Epithelial cell of prostate (primary cell): ENCODE measurements around the gene ADSL.

Experiments used
- DNase-seq: peaks from one replicate; pipeline ENCODE4 v3.0.0-alpha.2; 2011; ENCODE audit warnings: low read depth, low spot score
- H3K27ac ChIP-seq: fragments of 450-650 bp; 2 replicates; pipeline ENCODE4 v1.5.1; 2017; ENCODE audit warnings: mild to moderate bottlenecking

The ADSL gene

DNA sequence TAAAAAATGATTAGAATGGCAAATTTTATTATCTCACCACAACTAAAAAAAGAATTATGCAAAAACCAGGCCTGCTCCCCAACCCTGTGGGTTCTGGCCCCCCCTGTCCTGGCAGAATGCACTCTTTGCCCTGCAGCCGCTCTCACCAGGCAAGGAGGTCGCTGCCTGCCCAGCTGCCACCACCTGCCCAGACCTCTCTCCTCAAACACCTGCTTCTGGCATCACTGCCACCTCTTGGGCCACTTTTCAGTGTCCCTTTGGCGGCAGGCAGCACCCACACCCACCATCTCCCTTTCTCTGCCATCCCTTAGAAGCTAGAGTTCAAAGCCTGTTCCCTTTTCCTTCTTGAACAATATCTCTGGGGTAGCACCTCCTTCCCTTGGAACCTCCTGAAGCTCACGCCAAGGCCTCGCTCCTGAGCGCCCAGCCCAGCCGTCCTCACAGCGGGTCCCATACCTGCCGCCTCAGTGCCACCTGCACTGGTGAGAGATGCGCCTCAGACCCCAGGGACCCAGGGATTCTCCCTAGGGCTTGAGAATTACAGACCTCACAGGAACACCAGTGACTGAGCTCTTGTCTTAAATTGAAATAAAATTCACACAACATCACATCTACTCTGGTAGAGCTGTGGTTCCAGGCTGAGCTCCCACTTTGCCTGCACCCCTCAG lies 68.7 kb downstream of the ADSL start:
- no peak for DNase-seq
- H3K27ac ChIP-seq, result peak overlapping the region; percentile 11

DNA sequence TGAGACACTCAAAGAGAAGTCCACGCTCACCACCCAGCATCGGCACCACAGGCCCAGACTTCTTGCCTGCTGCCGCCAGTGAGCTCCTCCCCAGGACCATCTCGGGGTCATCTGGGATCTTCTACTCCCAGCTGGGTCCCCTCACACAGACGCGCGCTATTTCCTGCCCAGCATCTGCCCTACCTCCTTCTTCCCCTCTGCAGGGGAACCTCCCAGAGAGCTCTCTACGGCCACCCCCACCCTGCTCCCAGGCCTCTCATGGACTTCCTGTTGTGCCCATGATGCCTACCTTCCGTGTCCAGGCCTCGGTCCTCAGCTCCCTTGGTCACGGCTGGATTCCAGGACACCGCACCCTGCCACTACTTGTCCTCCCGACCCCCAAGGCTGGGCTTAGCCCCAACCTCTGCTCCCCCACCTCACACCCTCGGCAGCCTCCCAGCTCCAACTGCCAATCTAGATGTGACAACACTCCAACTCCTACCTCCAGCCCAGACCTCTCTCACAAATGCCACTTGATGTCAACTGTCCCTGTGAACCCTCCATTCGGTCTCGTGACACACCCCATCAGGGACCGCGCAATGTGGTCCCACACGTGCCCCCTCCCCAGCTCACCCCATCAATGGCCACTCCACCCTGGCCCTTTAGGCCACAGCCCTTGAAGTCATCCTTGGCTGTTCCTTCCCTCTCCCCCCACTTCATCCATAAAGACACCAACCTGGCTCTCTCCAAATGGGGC lies 69.4 kb downstream of the ADSL start:
- H3K27ac ChIP-seq, result no peak overlapping the region
- no peak for DNase-seq

DNA sequence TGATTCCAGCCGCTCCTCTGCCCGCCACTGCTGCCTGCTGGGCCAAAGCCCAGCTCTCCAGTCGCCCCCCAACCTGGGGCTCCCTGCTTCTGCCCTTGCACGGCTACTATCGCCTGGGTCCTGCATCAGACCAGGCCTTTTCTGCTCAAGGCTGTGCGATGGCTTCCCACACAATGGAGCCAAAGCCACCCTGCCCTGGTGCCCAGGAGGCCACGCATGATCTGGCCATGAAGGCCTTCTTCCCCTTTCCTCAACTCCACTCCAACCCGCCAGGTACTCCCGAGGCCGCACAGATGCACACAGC lies 69.9 kb downstream of the ADSL start:
- no peak for DNase-seq
- H3K27ac ChIP-seq, result no peak overlapping the region

DNA sequence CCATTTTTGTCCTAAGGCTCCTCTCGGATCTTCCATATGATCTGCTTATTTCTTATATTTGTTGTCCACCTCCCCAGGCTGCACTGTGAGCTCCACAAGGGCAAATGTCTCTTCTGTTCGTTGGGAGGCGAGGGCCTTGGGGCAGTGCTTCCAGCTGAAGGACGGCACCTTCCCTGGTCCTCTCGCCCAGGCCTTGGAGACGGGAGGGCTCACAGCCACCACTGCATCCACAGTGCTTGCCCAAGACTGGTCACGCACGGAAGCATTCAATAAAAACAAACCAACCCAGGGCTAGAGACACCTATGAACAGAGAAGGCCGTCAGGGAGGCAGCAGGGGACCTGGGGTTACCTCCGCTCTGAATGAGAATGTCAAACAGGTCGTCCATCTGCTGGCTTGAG lies 70.3 kb downstream of the ADSL start:
- DNase-seq, result no peak
- H3K27ac ChIP-seq, result no peak overlapping the region

DNA sequence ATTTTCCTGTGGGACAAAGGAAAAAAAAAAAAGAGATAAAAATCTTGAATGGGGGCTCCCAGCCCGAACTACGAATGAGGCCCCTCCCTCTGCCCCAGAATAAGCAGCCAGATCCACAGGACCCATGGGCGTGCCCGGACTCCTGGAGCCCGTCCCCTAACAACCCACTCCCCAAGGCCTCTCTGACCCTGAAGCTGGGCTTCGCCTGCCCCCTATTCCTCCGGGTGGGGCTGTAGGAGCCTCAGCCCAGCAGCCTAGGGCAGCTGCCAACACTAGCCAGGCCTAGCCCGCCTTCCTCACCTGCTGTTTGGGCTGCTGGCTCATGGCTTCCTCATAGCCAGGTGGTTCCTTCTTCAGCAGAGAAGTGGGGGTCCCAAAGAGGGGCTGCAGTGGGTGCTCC lies 70.7 kb downstream of the ADSL start:
- H3K27ac ChIP-seq, result no peak overlapping the region
- DNase-seq, result no peak

DNA sequence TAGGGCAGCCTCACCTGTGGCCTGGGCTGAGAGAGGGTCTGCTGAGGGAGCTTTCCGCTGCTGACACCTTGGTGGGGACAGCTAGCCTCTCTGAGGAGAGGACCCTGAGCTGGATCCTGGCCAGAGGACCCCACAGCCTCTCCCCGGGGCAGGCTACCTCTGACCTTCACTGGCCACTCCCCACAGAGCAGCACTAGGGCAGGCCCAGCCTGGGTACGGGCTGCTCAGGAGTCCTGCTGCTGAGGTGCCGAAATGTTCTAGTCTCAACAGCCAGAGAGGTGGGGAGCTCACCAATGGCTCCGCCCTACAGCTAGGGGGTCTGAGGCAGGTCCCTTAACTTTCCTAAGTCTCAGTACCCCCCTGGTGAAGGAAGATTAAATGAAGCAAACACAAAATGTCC lies 71.6 kb downstream of the ADSL start:
- H3K27ac ChIP-seq, result no peak overlapping the region
- DNase-seq, result no peak

DNA sequence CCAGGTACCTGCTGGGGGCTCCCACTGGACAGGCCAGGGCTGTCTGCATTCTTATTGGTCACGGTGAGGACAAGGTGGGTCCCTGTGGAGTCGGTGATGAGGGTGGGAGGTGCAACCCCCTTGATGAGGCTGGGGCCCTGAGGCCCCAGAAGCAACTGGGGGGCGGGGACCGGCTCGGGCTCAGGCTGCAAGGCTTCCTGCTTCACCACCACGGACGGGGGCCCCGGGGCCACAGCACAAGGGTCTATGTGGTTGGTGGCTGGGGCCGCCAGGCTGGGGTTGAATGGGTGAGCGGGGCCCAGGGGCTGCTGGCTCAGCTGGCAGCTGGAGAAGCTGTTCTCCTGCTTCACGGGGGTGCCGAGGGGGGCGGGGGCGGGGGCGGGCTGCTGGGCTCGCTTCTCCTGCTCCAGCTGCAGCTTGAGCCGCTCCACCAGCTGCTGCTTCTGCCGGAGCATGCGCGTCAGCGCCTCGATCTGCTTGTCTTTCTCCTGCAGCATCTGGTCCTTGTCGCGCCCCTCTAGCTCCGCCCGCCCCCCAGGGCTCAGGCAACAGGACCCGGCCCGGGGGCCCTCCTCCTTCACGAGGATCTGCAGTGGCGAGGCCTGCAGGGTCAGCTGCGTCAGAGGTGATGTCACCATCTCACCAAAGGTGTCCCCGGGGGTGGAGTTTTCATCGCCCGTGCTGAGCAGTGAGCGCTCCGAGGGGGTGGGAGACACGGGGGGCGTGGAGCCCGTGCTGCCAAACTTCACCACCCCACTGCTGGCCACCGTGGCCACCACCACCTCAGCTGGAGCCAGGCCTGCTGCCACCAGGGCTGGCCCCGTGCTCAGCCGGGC lies 72.3 kb downstream of the ADSL start:
- no peak overlapping the region for H3K27ac ChIP-seq
- no peak for DNase-seq

DNA sequence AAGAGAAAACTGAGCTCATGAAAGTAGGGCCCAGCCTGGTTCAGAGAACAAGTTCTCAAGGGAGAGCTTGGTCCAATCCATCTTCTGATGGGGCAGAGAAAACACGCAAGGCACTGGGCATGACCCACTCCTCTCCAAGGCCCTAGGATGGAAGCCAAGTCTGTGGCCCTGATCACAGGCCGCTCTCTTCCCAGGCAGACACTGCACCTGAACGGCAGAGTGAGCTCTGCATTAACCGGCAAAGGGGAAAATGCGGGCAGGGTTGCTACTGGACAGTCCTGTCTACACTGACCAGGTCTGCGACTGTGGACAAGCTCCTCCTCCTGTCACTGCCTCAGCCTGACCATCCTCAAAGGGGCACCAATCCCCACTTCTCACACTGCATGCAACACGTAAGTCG lies 73.4 kb downstream of the ADSL start:
- DNase-seq, result no peak
- no peak overlapping the region for H3K27ac ChIP-seq

DNA sequence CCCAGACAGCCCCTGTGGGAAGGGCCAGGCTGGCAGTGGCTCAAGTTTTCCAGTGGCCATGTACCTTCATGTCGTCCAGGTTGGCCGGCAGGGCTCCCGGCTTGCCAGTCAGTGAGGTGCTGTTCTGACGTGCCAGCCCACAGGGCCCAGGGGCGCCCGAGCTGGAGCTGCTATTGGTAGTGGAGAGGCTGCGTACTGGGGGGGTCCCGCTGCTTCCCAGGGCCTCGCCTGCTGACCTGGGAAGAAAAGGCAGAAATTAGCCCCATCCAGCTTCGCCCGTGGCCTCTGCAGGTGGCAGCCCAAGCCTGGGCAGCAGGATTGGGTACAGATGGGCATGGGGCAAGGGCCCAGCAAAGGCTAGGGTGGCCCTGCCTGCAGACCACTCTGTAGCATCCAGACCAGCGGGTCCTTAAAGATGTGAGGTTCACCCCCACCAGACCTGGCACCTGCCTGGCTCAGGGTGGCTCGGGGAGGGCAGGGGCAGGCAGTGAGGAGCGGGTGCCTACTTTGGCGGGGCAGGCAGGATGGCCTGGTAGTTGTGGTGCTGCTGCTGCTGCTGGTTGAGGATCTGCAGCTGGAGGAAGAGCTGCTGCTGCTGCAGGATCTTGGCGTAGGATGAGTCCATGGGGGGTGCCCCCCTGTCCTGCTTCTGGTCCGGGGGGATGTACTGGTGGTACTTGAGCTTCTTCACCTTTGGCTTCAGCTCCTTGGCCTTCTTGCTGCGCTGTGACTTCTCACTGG lies 74.2 kb downstream of the ADSL start:
- DNase-seq, result no peak
- no peak overlapping the region for H3K27ac ChIP-seq

DNA sequence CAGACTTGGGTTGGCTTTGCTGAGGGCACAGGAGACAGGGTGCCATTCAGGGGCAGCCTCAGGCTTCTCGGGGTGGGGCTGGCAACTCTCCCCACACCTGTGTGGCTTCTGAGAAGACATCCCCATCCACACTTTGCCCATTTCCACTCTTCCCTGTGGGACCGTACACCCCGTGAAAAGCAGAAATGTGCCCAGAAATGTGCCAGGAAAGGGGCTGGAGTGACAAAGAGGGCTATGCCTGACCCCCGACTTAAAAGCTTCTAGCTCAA lies 74.7 kb downstream of the ADSL start:
- no peak overlapping the region for H3K27ac ChIP-seq
- DNase-seq, result no peak

DNA sequence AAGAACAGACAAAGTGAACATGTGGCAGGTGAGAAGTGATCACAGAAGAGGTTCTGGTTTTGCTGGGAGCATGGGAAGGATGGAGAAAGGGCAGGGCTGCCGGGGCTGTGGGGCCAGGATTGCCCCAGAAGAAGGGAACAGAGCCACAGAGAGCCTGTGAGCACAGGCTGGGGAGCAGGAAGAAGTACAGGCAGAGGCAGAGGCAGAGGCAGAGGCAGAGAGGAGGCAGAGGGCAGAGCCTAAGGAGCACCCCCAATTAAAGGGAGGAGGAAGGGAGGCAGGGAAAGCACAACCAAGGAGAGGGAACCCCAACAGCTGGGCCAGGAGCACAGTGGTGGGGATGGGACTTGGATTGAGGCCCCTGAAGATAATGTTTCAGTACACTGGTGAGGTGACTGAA lies 75.6 kb downstream of the ADSL start:
- H3K27ac ChIP-seq, result no peak overlapping the region
- DNase-seq, result no peak

DNA sequence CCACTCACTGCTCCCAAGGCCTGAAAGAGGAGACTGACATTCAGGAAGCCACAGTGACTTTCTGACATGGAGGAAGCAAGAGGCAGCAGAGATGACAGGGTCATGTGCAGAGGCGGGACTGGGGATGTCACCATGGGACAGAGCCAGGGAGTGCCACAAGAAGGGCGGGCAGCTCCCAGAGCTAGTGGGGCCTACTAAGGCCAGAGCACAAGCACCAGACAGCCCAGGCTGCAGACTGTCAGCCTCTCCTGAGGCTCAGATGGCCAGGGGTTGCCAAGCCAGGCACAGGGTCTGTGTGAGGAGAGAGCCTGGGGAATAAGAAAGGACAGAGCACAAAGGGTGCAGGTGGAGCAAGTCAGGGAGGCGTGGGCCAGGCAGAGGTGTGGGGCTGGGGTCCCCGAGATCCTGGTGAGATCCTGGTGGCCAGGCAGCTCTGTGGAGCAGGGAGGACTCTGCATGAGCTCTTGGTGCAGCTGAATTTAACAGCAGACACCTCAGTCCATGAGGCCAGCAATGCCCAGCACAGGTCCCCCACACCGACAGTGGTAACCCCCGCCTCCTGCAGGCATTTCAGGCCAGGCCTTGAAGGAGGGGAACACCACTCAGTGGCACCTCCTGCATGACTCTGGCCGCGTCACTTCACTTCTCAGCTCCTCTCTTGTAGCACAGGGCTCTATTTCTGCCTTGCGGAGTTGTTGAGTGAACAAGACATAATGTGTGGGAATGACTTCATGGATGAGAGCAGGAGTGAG lies 76.4 kb downstream of the ADSL start:
- no peak for DNase-seq
- H3K27ac ChIP-seq, result no peak overlapping the region

DNA sequence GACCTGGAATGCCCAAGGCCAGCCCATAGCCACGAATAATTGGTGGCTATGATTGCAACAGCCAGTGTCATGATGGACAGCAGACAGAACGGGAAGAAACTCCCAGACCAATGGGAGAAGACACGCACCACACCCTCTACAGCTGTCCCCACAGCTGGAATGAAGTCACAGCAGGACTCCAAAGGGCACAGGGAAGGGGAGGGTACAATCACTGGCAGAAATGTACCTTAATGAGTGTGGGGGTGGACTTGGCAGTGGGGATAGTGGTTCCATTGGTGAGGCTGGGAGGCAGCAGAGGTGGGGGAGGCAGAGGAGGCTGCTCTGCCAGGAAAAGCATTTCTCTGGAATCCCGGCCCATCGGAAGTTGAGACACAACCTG lies 77.0 kb downstream of the ADSL start:
- no peak for DNase-seq
- H3K27ac ChIP-seq, result no peak overlapping the region

DNA sequence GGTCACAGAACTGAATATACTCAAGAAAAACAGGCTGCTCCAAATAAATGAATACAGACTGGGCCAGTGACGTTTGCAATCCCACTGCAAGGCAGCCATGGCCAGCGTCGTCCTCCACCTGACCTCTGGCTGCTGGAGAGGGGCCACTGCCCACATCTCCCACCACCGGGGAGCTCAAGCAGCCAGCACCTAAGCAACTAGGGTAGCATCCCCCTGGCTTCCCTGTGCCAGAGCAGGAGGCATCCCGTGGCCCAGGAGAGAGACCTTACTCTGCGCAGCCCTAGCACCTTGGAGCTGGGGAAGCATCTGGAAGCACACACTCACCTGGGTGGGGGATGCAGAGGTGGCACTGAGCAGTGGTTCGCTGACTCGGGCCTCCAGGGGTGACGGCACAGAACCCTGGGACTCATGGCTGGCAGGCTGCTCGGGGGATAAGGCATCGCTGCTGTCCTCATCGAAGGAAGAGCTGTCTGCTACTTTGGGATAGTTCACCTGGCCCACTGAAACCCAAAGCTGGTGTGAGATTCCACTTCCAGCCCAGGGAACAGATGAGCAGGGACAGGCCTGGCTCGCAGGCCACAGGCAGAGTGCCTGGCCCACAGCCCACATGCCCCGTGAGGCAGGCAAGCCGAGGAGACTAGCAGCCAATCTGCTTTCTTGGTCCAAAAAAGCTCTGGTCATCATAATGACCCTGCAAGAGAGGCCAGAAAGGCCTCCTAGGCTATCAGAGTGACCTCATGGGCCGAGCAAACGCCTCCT lies 77.8 kb downstream of the ADSL start:
- H3K27ac ChIP-seq, result no peak overlapping the region
- DNase-seq, result no peak

DNA sequence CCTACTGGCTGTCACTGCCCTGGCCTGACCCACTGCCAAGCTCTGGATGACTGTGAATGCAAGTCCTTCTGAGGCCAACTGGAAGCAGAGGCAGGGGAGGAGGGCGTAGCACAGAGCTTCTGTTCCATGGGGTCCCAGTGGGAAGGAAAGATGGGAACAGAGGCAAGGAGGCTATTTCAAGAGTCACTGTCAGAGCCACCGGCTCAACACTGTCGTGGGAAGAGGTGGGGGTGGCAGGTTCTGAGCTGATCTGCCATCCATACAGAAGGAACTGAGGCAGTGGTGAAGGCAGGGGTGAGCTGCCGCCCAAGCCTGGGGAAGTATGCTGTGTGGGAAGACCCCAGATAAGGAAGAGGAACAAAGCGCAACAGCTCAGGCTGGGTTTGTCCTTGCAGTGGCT lies 78.8 kb downstream of the ADSL start:
- H3K27ac ChIP-seq, result no peak overlapping the region
- no peak for DNase-seq

DNA sequence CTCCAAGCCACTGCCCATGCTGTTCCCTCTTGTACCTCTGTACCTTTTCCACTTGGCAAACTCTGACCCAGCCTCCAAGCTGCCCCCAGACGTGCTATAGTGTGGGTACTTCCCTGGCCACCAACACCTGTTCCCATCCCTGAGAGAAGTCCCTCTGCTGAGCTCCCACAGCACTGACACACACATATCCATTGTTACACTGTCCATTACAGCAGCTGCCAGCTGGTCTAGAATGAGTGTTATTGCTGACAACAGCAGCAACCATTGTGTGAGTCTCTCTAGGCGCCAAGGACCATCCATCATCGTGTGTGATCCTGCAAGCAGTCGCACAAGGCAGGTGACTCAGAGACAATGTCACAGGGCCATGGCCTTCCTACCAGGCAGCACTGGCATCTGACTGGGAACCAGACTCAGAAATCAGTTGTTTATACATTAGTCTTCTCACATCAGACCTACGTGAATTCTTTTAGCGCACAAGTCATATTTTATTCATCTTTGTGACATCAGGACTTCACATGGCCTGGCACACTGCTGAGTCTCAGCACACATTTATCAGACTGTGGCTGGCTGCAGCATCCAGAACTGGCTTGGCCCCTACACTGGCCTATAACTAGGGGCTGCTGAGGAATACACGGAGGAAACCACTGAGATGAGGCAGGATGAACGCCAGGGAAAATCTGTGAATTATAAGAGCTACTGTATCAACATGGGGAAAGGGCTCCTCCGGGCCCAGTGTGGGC lies 80.5 kb downstream of the ADSL start:
- H3K27ac ChIP-seq, result no peak overlapping the region

DNA sequence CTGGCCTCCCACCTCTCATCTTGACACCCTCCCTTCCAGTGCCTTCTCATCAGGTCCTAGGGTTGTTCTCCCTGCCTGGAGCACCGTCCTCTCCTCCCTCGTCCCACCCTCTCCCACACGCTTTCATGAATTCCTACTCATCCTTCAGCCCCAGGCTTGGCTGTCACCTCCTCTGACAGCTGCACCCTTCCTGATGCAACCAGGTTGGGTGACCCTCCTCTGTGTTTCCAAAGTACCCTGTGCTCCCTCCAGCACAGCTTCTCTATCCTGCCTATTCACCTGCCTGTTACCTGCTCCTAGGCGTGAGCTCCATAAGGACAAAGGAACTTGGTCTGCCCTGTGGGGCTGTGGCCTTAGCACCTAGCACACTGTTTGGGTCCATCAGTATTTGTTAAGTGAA lies 82.5 kb downstream of the ADSL start:
- no peak for DNase-seq
- H3K27ac ChIP-seq, result no peak overlapping the region

More for the DNA sequence above, 80.5 kb downstream of the ADSL start:
- no peak for DNase-seq

DNA sequence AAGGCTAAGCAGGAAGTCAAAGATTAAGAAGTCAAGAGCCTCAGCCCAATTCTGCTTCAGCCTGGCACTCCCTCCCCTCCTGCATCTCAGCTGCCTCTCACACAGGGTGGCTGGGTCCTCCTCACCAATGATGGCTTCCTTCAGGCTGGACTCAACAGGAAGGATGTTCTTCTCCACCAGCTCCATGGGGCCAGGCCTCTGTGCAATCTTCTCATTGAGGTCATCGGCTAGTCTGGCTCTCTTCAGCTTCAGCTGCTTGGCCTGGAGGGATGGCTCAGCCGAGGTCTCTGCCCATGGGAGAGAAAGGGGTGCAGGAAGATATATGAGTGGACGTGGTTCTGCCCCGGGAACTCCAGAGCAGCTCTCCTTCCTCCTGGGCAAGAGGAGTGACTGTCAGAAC lies 83.2 kb downstream of the ADSL start:
- no peak overlapping the region for H3K27ac ChIP-seq
- DNase-seq, result no peak

DNA sequence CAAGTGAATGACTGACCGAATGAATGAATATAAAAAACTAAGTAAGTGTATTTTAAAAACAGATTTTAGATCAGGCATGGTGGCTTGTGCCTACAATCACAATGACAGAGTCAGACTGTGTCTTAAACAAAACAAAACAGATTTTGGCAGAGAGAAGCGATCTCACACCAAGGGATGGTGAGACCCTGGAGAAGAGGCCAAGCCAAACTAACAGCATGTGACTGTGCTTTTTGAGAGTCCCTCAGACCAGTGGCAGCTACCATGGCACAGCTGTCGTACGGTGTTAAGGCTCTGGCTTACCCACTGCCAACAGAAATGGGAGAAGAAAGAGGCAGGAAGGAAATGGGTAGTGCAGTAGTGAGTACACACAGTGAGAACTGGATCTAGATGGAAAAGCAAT lies 84.7 kb downstream of the ADSL start:
- no peak for DNase-seq
- no peak overlapping the region for H3K27ac ChIP-seq
